ENCODE data around the gene PRKCSH.

DNA sequence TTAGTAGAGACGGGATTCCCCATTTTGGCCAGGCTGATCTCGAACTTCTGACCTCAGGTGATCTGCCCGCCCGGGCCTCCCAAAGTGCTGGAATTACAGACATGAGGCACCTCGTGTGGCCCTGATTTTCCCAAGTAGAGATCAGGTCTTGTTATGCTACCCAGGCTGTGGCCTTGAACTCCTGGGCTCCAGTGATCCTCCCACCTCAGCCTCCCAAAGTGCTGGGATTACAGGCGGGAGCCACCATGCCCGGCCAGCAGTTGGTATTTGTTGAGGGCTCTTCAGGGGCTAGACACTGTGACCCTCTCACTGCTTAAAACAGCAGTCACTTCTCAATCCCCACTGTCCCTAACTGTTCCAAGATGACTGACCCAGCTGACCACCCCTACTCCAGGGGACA, 53.9 kb downstream of the PRKCSH start:
- TF ChIP-seq, protein P1, sequence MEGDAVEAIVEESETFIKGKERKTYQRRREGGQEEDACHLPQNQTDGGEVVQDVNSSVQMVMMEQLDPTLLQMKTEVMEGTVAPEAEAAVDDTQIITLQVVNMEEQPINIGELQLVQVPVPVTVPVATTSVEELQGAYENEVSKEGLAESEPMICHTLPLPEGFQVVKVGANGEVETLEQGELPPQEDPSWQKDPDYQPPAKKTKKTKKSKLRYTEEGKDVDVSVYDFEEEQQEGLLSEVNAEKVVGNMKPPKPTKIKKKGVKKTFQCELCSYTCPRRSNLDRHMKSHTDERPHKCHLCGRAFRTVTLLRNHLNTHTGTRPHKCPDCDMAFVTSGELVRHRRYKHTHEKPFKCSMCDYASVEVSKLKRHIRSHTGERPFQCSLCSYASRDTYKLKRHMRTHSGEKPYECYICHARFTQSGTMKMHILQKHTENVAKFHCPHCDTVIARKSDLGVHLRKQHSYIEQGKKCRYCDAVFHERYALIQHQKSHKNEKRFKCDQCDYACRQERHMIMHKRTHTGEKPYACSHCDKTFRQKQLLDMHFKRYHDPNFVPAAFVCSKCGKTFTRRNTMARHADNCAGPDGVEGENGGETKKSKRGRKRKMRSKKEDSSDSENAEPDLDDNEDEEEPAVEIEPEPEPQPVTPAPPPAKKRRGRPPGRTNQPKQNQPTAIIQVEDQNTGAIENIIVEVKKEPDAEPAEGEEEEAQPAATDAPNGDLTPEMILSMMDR (IDR thresholded peaks at IDR 0.05): no peak
- TF ChIP-seq, protein P2, sequence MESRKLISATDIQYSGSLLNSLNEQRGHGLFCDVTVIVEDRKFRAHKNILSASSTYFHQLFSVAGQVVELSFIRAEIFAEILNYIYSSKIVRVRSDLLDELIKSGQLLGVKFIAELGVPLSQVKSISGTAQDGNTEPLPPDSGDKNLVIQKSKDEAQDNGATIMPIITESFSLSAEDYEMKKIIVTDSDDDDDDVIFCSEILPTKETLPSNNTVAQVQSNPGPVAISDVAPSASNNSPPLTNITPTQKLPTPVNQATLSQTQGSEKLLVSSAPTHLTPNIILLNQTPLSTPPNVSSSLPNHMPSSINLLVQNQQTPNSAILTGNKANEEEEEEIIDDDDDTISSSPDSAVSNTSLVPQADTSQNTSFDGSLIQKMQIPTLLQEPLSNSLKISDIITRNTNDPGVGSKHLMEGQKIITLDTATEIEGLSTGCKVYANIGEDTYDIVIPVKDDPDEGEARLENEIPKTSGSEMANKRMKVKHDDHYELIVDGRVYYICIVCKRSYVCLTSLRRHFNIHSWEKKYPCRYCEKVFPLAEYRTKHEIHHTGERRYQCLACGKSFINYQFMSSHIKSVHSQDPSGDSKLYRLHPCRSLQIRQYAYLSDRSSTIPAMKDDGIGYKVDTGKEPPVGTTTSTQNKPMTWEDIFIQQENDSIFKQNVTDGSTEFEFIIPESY (IDR thresholded peaks at IDR 0.05; ENCODE audit: borderline replicate concordance, low read depth): no peak
- TF ChIP-seq, protein P3, sequence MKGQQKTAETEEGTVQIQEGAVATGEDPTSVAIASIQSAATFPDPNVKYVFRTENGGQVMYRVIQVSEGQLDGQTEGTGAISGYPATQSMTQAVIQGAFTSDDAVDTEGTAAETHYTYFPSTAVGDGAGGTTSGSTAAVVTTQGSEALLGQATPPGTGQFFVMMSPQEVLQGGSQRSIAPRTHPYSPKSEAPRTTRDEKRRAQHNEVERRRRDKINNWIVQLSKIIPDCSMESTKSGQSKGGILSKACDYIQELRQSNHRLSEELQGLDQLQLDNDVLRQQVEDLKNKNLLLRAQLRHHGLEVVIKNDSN (IDR thresholded peaks at IDR 0.05; ENCODE audit: borderline replicate concordance, low read depth): no peak
- TF ChIP-seq YY1 (IDR thresholded peaks at IDR 0.05; ENCODE audit: low read depth): no peak
- no peak for TF ChIP-seq SMC3 (IDR thresholded peaks at IDR 0.05; ENCODE audit: low read depth, low read length)

Data from SK-N-SH (cell line).